RWPE1 (cell line): Measurements from ENCODE around the gene PLCB1.
"Not testable (repeated sequence)": the region's sequence is repeated elsewhere in the genome, so short reads cannot be mapped to it uniquely, and the experiment has no call there.

Experiments
- CTCF ChIA-PET: fragments of 350-600 bp; sonication (Branson Sonifier 250); formaldehyde crosslinking; extraction: SDS; loops from one replicate; lab custom pipeline; 2021; lab: Yijun Ruan, JAX
- POLR2A ChIA-PET: fragments of 400-600 bp; formaldehyde crosslinking; extraction: SDS; loops from one replicate; lab custom pipeline; 2020; ENCODE audit warnings: antibody characterized with exemption; ENCODE audit not compliant: low non-redundant PET; lab: Yijun Ruan, JAX
- DNase-seq: peaks from one replicate; pipeline ENCODE4 v3.0.0; 2012; ENCODE audit warnings: low spot score
- H3K27ac ChIP-seq: fragments of 450-650 bp; 2 replicates; pipeline ENCODE4 v1.5.1; 2017
- TF ChIP-seq, protein P1 (sequence below): fragments of 450-650 bp; conservative IDR thresholded peaks from 2 replicates; pipeline ENCODE4 v1.5.1; 2017; ENCODE audit warnings: low read depth, mild to moderate bottlenecking

PLCB1 gene

DNA sequence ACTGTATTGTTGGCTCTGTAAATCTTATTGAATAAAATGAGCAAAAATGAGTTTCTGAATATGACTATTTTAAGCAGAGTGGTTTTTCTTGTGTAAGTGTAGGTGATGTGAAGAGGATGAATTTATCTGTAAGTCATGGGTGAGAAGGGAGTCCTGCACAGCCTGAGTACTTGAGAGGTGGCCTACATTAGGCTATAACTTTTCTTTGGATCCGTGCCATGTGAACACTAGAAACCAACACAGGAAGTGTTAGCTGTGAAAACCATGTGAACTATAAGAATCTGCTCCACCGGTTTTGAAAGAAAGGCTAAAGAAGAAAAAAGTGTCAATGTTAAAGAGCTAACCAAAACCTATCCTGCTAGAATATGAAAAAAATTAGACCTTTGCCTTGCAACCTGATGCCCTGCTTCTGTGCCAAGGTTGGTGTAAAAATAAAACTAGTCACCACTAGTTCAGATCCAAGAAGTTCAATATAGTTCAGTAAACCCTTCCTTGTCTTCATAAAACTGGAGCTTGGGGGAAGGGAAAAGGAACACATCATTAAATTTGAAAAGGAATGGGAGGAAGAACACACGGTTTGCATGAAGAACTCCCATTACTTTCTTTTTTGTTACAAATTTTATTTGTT lies 21.3 kb downstream of the PLCB1 start:
- POLR2A ChIA-PET: no interaction called here
- CTCF ChIA-PET: interaction anchor here (0.7 to 1.4 kb wide), 2 partner anchors 104 to 569 kb away, joined by 3 to 4 read pairs; no protein-coding TSS in a partner anchor
- no peak for DNase-seq
- TF ChIP-seq, protein P1, sequence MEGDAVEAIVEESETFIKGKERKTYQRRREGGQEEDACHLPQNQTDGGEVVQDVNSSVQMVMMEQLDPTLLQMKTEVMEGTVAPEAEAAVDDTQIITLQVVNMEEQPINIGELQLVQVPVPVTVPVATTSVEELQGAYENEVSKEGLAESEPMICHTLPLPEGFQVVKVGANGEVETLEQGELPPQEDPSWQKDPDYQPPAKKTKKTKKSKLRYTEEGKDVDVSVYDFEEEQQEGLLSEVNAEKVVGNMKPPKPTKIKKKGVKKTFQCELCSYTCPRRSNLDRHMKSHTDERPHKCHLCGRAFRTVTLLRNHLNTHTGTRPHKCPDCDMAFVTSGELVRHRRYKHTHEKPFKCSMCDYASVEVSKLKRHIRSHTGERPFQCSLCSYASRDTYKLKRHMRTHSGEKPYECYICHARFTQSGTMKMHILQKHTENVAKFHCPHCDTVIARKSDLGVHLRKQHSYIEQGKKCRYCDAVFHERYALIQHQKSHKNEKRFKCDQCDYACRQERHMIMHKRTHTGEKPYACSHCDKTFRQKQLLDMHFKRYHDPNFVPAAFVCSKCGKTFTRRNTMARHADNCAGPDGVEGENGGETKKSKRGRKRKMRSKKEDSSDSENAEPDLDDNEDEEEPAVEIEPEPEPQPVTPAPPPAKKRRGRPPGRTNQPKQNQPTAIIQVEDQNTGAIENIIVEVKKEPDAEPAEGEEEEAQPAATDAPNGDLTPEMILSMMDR: no peak
- H3K27ac ChIP-seq: no peak overlapping the region

DNA sequence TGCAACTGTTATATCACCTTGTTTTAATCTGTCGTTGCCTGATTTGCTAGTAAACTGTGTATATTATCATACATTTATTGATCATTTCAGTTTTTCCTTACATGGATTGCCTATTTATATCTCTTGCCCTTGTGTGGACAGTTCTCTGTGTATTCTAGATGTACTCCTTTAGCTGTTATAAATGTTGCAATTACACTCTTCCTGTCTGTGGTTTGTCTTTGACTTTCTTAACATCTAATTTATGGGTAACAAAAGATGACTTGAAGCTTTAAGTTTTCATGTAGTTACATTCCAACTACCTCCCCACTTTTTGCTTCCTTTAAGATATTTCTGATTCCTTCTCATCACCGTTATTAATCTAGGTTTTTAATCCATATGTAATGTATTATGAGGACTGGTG lies 22.6 kb downstream of the PLCB1 start:
- DNase-seq: no peak
- TF ChIP-seq, protein P1: no peak
- ChIA-PET CTCF (no interaction called here), POLR2A (no interaction called here)
- no peak overlapping the region for H3K27ac ChIP-seq

DNA sequence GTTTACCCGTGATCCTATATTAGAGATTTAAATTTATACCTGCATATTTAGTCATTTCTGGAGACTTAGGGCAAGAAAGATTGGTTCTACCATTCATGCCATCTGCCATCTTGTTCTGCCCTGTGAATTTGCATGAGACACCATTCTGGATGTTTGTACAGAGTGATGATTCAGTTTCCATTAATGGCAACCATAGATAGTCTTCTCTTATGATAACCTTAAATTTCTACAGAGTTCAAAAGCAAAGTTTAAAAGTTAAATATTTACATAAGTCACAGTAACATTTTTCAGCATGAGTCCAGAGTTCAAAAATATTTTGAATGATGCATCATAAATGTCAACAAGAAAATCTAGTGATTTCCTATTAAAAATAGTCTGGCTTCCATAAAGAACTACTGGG lies 23.2 kb downstream of the PLCB1 start:
- CTCF ChIA-PET: no interaction called here
- no peak overlapping the region for H3K27ac ChIP-seq
- POLR2A ChIA-PET: no interaction called here
- DNase-seq: no peak
- TF ChIP-seq, protein P1: no peak

DNA sequence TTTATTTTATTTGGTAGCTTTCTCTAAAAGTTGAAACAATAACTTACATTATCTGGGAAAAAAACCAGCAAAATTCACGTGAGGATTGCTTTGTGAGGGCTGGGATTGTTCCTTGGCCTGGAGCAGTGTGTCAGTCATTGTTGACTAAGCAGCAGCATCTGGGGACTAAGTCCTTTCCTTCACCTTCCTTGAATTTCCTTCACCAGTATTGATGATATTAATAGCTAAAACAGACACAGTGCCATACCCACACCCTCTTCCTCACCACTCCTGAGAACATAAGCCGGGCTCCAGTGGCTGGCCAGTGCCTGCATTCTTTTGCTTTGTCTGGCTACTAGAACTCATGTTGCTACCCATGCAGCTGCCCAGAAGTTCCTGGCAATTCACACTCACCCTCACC lies 23.7 kb downstream of the PLCB1 start:
- DNase-seq: no peak
- H3K27ac ChIP-seq: no peak overlapping the region
- POLR2A ChIA-PET: no interaction called here
- CTCF ChIA-PET: no interaction called here
- TF ChIP-seq, protein P1: no peak

DNA sequence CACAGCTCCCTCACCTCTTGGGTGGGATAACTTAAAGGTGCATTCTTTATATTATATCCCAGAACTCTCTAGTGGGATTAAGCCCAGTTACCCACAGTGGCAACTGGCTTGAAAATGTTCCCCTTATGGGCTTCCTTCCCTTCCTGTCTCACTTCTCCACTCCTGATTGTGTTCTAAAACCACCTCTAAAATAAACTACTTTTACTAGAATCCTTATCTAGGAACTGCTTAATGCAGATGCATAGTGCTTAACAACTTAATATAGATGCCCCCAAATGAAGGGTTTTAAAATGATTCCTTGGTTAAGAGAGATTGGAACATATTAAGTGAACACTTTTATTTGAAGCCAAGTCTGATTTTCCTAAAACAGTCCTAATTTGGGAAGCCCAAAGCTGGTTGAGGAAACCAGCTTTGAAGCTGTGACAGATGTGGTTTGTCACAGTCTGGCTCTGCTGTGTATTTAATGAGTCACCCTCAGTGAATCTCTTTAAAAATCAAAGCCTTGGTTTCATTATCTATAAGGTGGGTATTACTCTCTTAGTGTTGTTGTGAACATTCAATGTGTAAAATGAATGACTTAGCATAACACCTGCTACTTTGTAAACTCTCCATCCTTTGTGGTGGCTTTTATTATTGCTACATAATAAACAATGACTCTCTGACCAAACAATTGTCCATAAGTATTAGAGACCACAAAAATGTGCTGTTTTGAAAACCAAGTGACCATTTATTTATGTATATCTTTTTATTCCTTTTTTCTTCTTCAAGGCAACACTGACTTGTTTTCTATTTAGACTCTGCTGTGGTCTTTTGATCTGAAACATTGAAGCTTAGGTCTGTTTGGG lies 24.4 kb downstream of the PLCB1 start:
- ChIA-PET POLR2A (no interaction called here), CTCF (no interaction called here)
- no peak for DNase-seq
- TF ChIP-seq, protein P1: no peak
- H3K27ac ChIP-seq: no peak overlapping the region

DNA sequence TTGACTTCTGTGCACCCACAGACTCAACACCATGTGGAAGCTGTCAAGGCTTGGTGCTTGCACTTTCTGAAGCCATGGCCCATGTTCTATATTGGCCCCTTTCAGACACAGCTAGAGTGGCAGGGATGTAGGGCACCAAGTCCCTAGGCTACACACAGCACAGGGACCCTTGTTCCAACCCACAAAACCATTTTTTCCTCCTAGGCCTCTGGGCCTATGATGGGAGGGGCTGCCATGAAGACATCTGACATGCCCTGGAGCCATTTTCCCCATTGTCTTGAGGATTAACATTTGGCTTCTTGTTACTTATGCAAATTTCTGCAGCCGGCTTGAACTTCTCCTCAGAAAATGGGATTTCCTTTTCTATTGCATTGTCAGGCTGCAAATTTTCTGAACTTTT lies 27.2 kb downstream of the PLCB1 start:
- POLR2A ChIA-PET, H3K27ac ChIP-seq, DNase-seq, CTCF ChIA-PET: not testable (repeated sequence)
